T-helper 1 cell treated with Interleukin-12 subunit alpha and Interleukin-12 subunit beta and Interleukin-4 antibody, amounts not matched to agents 30 μg/mL and 1 μg/mL, for 36 hours (primary cell): ENCODE data around the gene LRRC51.
A peak's percentile ranks its signal among the peaks of the same experiment; 100 is the strongest.

Experiments used
- H3K27ac Mint-ChIP-seq: one replicate; pipeline ENCODE4 v1.8.0; 2021; ENCODE audit warnings: mild to moderate bottlenecking, mixed read lengths
- H3K27me3 Mint-ChIP-seq: one replicate; pipeline ENCODE4 v1.8.0; 2021; ENCODE audit warnings: low read depth, mixed read lengths
- H3K36me3 Mint-ChIP-seq: one replicate; pipeline ENCODE4 v1.8.0; 2021; ENCODE audit warnings: low read depth, mixed read lengths
- H3K4me1 Mint-ChIP-seq: one replicate; pipeline ENCODE4 v1.8.0; 2021; ENCODE audit warnings: low read depth, mixed read lengths
- H3K4me3 Mint-ChIP-seq: one replicate; pipeline ENCODE4 v1.8.0; 2021; ENCODE audit warnings: mild to moderate bottlenecking, moderate library complexity, mixed read lengths
- H3K9me3 Mint-ChIP-seq: one replicate; pipeline ENCODE4 v1.8.0; 2021; ENCODE audit warnings: mixed read lengths

Gene LRRC51

GRCh38 chr11:72058416-72059034, 22.1 kb upstream of the LRRC51 start:
- Mint-ChIP-seq H3K4me1 (peaks cover 14% of the 10 kb centered on the region), H3K27me3 (no peaks in the 10 kb centered on the region), H3K9me3 (no peaks in the 10 kb centered on the region), H3K4me3 (no peak overlapping the region), H3K27ac (no peak overlapping the region), H3K36me3 (peaks cover 10% of the 10 kb centered on the region)

- no peak overlapping the region for H3K4me3 Mint-ChIP-seq
- no peak overlapping the region for H3K27ac Mint-ChIP-seq
- H3K9me3 Mint-ChIP-seq: no peaks in the 10 kb centered on the region
- H3K4me1 Mint-ChIP-seq: peaks cover 7% of the 10 kb centered on the region
- H3K36me3 Mint-ChIP-seq: peaks cover 18% of the 10 kb centered on the region
- no peaks in the 10 kb centered on the region for H3K27me3 Mint-ChIP-seq
Measured at GRCh38 chr11:72061739-72062396, 18.8 kb upstream of the LRRC51 start.

GRCh38 chr11:72066855-72067254, 13.8 kb upstream of the LRRC51 start:
- H3K4me1 Mint-ChIP-seq: peaks cover 33% of the 10 kb centered on the region
- H3K27me3 Mint-ChIP-seq: no peaks in the 10 kb centered on the region
- H3K36me3 Mint-ChIP-seq: peaks cover 29% of the 10 kb centered on the region
- H3K4me3 Mint-ChIP-seq: no peak overlapping the region
- no peak overlapping the region for H3K27ac Mint-ChIP-seq
- no peaks in the 10 kb centered on the region for H3K9me3 Mint-ChIP-seq

GRCh38 chr11:72067266-72067665, 13.4 kb upstream of the LRRC51 start:
- Mint-ChIP-seq H3K27me3 (no peaks in the 10 kb centered on the region), H3K27ac (no peak overlapping the region), H3K9me3 (no peaks in the 10 kb centered on the region), H3K4me1 (peaks cover 37% of the 10 kb centered on the region), H3K4me3 (no peak overlapping the region), H3K36me3 (peaks cover 27% of the 10 kb centered on the region)

GRCh38 chr11:72067676-72068075, 13.0 kb upstream of the LRRC51 start:
- H3K27ac Mint-ChIP-seq: no peak overlapping the region
- no peaks in the 10 kb centered on the region for H3K9me3 Mint-ChIP-seq
- H3K4me1 Mint-ChIP-seq: peaks cover 40% of the 10 kb centered on the region
- H3K27me3 Mint-ChIP-seq: no peaks in the 10 kb centered on the region
- no peak overlapping the region for H3K4me3 Mint-ChIP-seq
- H3K36me3 Mint-ChIP-seq: peaks cover 27% of the 10 kb centered on the region

DNA sequence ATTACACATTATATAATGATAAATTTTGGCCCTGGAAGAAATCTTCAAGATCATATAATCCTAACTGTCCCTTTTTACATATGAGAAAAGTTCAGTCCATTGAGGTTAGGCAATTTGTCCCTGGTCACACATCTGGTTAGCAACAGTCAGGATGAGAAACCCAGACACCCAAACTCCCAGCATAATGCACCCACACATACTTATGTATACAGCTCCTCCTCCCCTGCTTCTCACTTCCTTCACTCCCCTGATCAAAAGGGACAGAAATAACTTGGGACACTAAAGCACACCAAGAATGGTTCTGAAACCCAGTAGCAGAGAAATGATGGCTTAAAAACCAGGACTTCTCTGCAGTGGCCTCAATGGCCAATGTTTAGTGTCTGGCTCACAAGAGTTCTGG, 11.4 kb upstream of the LRRC51 start:
- no peaks in the 10 kb centered on the region for H3K9me3 Mint-ChIP-seq
- peaks cover 45% of the 10 kb centered on the region for H3K4me1 Mint-ChIP-seq
- no peak overlapping the region for H3K4me3 Mint-ChIP-seq
- no peaks in the 10 kb centered on the region for H3K27me3 Mint-ChIP-seq
- H3K36me3 Mint-ChIP-seq: peaks cover 23% of the 10 kb centered on the region
- peak overlapping the region; percentile 75 for H3K27ac Mint-ChIP-seq

DNA sequence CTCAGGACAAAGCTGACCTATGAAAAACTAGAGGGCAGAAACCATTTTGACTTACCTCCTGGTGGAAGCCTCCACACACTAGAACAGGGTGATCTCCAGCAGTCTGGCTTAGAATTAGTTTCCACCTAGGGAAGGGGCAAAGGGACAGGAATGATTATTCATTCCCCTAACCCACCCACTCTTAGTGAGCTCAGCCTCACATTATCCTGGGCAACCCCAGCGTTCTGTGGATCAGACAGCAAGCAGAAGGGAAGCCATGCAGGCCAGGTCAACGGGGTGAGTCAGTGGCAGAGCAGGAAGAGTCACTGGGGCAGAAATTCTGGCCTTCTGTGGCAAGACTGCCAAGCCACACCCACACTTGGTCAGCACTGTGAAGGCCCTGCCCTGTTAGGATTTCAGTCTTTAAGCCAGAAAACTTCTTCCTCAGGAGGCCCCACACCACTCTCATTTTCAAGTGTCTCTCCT, 10.8 kb upstream of the LRRC51 start:
- H3K4me1 Mint-ChIP-seq: peaks cover 45% of the 10 kb centered on the region
- H3K27me3 Mint-ChIP-seq: no peaks in the 10 kb centered on the region
- H3K4me3 Mint-ChIP-seq: no peak overlapping the region
- H3K9me3 Mint-ChIP-seq: no peaks in the 10 kb centered on the region
- H3K36me3 Mint-ChIP-seq: peaks cover 23% of the 10 kb centered on the region
- H3K27ac Mint-ChIP-seq: peak overlapping the region; percentile 75

DNA sequence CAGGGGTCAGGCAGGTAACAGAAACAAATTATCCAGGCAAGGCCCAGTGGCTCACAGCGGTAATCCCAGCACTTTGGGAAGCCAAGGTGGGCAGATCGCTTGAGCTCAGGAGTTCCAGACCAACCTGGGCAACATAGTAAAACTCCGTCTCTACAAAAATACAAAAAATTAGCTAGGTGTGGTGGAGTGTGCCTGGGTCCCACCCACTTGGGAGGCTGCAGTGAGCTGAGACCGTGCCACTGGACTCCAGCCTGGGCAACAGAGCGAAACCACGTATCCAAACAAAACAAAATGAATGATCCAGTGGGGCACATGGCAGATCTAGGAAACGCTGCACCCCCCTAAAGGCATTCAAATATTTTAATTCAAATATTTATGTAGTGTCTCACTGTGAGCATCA, 10.2 kb upstream of the LRRC51 start:
- Mint-ChIP-seq H3K27ac (peak overlapping the region; percentile 11), H3K4me3 (no peak overlapping the region), H3K27me3 (no peaks in the 10 kb centered on the region), H3K9me3 (no peaks in the 10 kb centered on the region), H3K4me1 (peaks cover 50% of the 10 kb centered on the region), H3K36me3 (peaks cover 26% of the 10 kb centered on the region)

DNA sequence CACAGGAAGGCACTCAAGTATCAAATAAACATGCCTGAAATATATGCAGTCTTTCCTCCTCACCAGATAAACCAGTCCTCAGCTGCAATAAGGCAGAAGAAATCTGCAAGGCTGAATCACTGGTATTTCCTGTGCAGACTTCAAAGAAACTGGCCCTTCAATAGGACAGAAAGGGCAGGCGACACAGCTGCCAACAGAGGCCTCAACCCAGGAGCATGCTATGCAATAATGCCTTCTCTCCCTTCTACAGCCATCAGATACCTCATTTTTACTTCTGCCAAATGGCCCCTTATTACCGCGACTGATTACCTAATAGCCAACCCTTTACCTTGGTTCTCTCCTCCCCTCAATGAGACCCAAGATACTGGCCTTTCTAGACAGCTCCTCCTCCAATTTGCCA, 8.3 kb upstream of the LRRC51 start:
- Mint-ChIP-seq H3K27ac (no peak overlapping the region), H3K4me1 (peaks cover 53% of the 10 kb centered on the region), H3K4me3 (no peak overlapping the region), H3K27me3 (no peaks in the 10 kb centered on the region), H3K9me3 (no peaks in the 10 kb centered on the region), H3K36me3 (peaks cover 28% of the 10 kb centered on the region)

DNA sequence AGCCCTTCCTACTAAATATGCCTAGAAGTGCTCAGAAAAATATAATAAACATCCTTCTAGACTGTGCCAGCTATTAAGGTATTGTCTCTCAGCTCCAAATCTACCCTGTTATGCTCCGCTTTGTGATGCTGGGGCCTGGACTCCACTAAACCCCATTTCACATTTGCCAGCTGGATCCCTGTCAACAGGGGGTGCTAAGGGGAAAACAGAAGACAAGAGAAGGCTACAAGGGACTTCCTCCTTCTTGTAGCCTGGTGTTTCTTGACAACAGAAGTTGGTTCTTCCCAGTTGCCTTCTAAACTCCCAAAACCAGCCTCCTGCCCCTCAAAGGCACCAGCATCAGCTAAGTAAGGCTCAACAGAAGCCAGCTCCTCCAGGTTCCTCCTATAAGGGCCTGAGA, 5.5 kb upstream of the LRRC51 start:
- H3K4me1 Mint-ChIP-seq: peaks cover 51% of the 10 kb centered on the region
- H3K9me3 Mint-ChIP-seq: no peaks in the 10 kb centered on the region
- no peak overlapping the region for H3K4me3 Mint-ChIP-seq
- H3K27ac Mint-ChIP-seq: peak overlapping the region; percentile 49
- H3K36me3 Mint-ChIP-seq: peaks cover 13% of the 10 kb centered on the region
- no peaks in the 10 kb centered on the region for H3K27me3 Mint-ChIP-seq

DNA sequence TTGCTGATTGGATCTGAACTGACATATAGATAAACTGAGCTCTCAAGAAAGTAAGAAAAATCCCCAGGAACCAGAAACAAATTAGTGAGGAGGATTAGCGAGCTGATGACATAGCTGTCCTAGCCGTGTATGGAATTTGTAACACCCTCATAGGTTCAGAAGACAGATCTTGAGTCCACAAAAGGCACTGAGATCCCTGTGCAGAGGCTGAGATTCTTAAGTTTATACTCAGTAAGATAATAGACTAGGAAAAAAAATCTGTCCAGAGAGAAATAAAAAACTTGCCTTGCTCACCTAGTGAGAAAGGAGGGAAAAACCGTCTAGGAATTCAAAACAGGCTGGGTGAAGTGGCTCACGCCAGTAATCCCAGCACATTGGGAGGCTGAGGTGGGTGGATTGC, 4.9 kb upstream of the LRRC51 start:
- Mint-ChIP-seq H3K4me1 (peaks cover 51% of the 10 kb centered on the region), H3K36me3 (peaks cover 14% of the 10 kb centered on the region), H3K9me3 (no peaks in the 10 kb centered on the region), H3K27me3 (no peaks in the 10 kb centered on the region), H3K4me3 (no peak overlapping the region), H3K27ac (no peak overlapping the region)

DNA sequence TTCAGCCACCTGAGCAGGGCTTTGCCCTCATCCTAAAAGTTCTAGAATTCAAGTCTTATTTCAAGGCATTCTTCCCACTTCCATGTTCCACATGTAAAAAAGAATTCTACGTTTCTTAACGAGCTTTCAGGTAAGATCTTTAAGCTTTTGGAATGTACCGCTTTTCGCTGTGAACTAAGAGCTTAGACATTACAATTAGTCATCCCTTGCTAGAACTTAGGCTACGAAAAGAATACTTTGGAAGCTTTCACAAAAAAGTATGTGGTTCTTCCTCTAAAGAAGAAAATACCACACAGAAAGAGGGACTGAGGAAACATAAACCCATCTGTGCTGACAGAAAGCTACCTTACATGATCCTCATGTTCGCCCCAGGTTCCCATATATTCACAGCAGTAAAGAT, 2.2 kb upstream of the LRRC51 start:
- peaks cover 15% of the 10 kb centered on the region for H3K36me3 Mint-ChIP-seq
- H3K4me1 Mint-ChIP-seq: peaks cover 48% of the 10 kb centered on the region
- no peaks in the 10 kb centered on the region for H3K9me3 Mint-ChIP-seq
- H3K27ac Mint-ChIP-seq: peak overlapping the region; percentile 27
- no peaks in the 10 kb centered on the region for H3K27me3 Mint-ChIP-seq
- H3K4me3 Mint-ChIP-seq: peak overlapping the region; percentile 75

- H3K4me3 Mint-ChIP-seq: peak overlapping the region; percentile 95
- H3K27me3 Mint-ChIP-seq: no peaks in the 10 kb centered on the region
- H3K27ac Mint-ChIP-seq: peak overlapping the region; percentile 93
- H3K4me1 Mint-ChIP-seq: peaks cover 48% of the 10 kb centered on the region
- H3K36me3 Mint-ChIP-seq: peaks cover 15% of the 10 kb centered on the region
- no peaks in the 10 kb centered on the region for H3K9me3 Mint-ChIP-seq
Measured at GRCh38 chr11:72079819-72080325, 778 bp upstream of the LRRC51 start.

DNA sequence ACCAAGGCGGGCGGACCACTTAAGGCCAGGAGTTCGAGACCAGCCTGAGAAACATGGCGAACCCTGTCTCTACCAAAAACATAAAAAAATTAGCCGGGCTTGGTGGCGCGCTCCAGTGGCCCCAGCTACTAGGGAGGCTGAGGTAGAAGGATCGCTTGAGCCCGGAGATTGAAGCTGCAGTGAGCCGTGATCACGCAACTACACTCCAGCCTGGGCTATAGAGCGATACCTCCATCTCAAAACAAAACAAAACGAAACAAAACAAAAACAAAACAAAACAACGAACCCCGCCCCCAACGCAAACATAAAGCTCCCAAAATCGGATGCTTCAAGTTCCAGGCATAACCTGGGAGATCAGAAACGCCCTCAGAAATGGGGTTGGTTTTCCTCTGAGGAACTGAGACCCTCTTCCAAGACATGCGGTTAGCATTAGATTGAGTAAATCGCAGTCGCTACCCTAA, 564 bp downstream of the LRRC51 start:
- peaks cover 42% of the 10 kb centered on the region for H3K4me1 Mint-ChIP-seq
- no peaks in the 10 kb centered on the region for H3K9me3 Mint-ChIP-seq
- H3K27me3 Mint-ChIP-seq: no peaks in the 10 kb centered on the region

DNA sequence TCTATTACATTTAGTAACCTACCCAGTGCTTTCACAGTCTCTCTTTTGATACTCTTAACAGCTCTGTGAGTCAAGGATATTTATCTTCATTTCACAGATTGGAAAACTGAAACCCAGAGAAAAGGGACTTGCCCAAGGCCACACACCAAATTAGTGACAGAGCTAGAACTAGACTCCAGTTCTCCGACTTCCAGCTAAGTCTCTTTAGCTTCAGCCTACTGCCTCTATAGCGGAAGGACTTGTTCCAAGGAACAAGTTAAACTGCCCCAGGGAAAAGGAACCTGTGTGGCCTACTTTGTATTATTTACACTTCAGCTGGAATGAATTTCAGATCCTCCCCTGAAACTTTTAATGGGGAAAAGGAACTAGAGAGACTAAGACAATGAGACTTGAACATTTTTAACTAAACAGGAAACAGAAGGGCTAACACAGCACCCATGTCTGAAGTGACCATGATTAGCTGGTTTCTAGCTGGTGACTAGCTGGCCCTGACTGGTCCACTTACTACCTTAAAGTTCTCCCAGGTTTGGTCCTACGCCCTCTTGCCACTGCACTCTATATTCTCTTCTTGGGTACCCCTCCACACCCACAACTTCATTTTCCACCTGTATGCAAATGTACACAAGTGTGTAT, 1.3 kb downstream of the LRRC51 start:
- Mint-ChIP-seq H3K4me3 (peak overlapping the region; percentile 95), H3K27me3 (no peaks in the 10 kb centered on the region), H3K9me3 (no peaks in the 10 kb centered on the region), H3K4me1 (peaks cover 41% of the 10 kb centered on the region), H3K36me3 (peaks cover 11% of the 10 kb centered on the region), H3K27ac (peak overlapping the region; percentile 93)

More for the DNA sequence above, 564 bp downstream of the LRRC51 start:
- H3K27ac Mint-ChIP-seq: peak overlapping the region; percentile 93
- H3K4me3 Mint-ChIP-seq: peak overlapping the region; percentile 95
- peaks cover 12% of the 10 kb centered on the region for H3K36me3 Mint-ChIP-seq
